Fibroblast of skin of right quadriceps (primary cell): ENCODE data around the gene RAX2.
"Not testable (repeated sequence)": the region's sequence is repeated elsewhere in the genome, so short reads cannot be mapped to it uniquely, and the experiment has no call there.

Experiments
- DNase-seq: peaks from one replicate; pipeline ENCODE4 v3.0.0-alpha.2; 2013

The RAX2 gene

GRCh38 chr19:3757705-3758104 is 14.3 kb downstream of the RAX2 start:
- DNase-seq, result not testable (repeated sequence)

- no peak for DNase-seq
Measured at GRCh38 chr19:3753631-3754410, 18.2 kb downstream of the RAX2 start.

- DNase-seq, result no peak
Measured at GRCh38 chr19:3752492-3752891, 19.5 kb downstream of the RAX2 start.

GRCh38 chr19:3751236-3751635 is 20.8 kb downstream of the RAX2 start:
- DNase-seq, result no peak

- DNase-seq, result no peak
Measured at GRCh38 chr19:3750211-3750610, 21.8 kb downstream of the RAX2 start.

GRCh38 chr19:3748965-3749364 is 23.1 kb downstream of the RAX2 start:
- no peak for DNase-seq

- no peak for DNase-seq
Measured at GRCh38 chr19:3746371-3747056, 25.5 kb downstream of the RAX2 start.

- no peak for DNase-seq
Measured at GRCh38 chr19:3745363-3746045, 26.5 kb downstream of the RAX2 start.

GRCh38 chr19:3743486-3743885 is 28.5 kb downstream of the RAX2 start:
- no peak for DNase-seq

- no peak for DNase-seq
Measured at GRCh38 chr19:3740431-3740830, 31.6 kb downstream of the RAX2 start.

- no peak for DNase-seq
Measured at GRCh38 chr19:3738477-3739220, 33.4 kb downstream of the RAX2 start.

- DNase-seq, result no peak
Measured at GRCh38 chr19:3737487-3738205, 34.4 kb downstream of the RAX2 start.

- no peak for DNase-seq
Measured at GRCh38 chr19:3736106-3736724, 35.8 kb downstream of the RAX2 start.

GRCh38 chr19:3734310-3734600 is 37.8 kb downstream of the RAX2 start:
- no peak for DNase-seq

GRCh38 chr19:3733549-3734309 is 38.3 kb downstream of the RAX2 start:
- DNase-seq, result no peak

GRCh38 chr19:3732108-3732507 is 39.9 kb downstream of the RAX2 start:
- DNase-seq, result no peak

GRCh38 chr19:3730457-3730958 is 41.5 kb downstream of the RAX2 start:
- no peak for DNase-seq

- no peak for DNase-seq
Measured at GRCh38 chr19:3725640-3726310, 46.3 kb downstream of the RAX2 start.

- DNase-seq, result no peak
Measured at GRCh38 chr19:3725121-3725520, 46.9 kb downstream of the RAX2 start.

GRCh38 chr19:3723883-3724282 is 48.1 kb downstream of the RAX2 start:
- no peak for DNase-seq

- DNase-seq, result no peak
Measured at GRCh38 chr19:3723110-3723488, 48.9 kb downstream of the RAX2 start.
